K562 (cell line): ENCODE data around the gene PTPRG. TPM values are rescaled to one million over a fixed set of nuclear protein-coding genes. Genes with fewer than 3 reads are reported as not detected.

ENCODE experiments used
- ATAC-seq: fragments of 200-7000 bp; cut with Tn5 transposase; 3 replicates; pipeline ENCODE4 v1.9.1; 2020; ENCODE audit warnings: moderate library complexity
- BruUV-seq: library from RNA; stranded (reverse); fragments of 400-500 nt; replicated peaks from 2 replicates; lab custom pipeline; 2021; lab: Mats Ljungman, UMichigan
- CTCF ChIA-PET: fragments of 300-600 bp; formaldehyde crosslinking; extraction: SDS; loops from one replicate; lab custom pipeline; 2021; ENCODE audit warnings: low intra/inter-chr PET ratio; lab: Yijun Ruan, JAX
- POLR2A ChIA-PET: fragments of 300-600, 350-650 bp; sonication (Branson Sonifier 250); formaldehyde crosslinking; extraction: SDS; loops from one replicate; lab custom pipeline; 2021; ENCODE audit warnings: antibody characterized with exemption, inconsistent platforms; lab: Yijun Ruan, JAX
- DNase-seq, 4 experiments: peaks; one replicate each; pipeline versions ENCODE4 v3.0.0 to v3.0.0-alpha.2; 2011 to 2018; ENCODE audit warnings: low spot score in 3 of 4, mixed read lengths in 3 of 4; ENCODE audit errors: extremely low read depth in 1 of 4
- FAIRE-seq: peaks from 2 replicates; lab custom pipeline; 2011; peaks lifted over from hg19 to GRCh38; lab: Jason Lieb, UNC
- H2AFZ ChIP-seq: 2 replicates; pipeline ENCODE4 v1.6.0; 2011; ENCODE audit warnings: low read depth, low read length, control low read depth, inconsistent platforms
- H3K27ac ChIP-seq: fragments of 200-600 bp; 3 replicates; pipeline ENCODE4 v1.8.0; 2011; ENCODE audit warnings: low read depth, mild to moderate bottlenecking, control low read depth, inconsistent platforms, low read length, moderate library complexity, mixed read lengths; ENCODE audit errors: extremely low read depth
- H3K27me3 ChIP-seq, 2 experiments: fragments of 300-600 bp in 1 of 2; 2 replicates in 1 of 2; 3 replicates in 1 of 2; pipeline versions ENCODE4 v1.6.0 to v1.8.0; 2011; ENCODE audit warnings: inconsistent platforms in 2 of 2, low read length in 2 of 2, mild to moderate bottlenecking in 1 of 2, mixed read lengths in 1 of 2, moderate library complexity in 1 of 2; ENCODE audit not compliant: control insufficient read depth in 2 of 2, insufficient read depth in 2 of 2
- H3K36me3 ChIP-seq: fragments of 300-600 bp; 3 replicates; pipeline ENCODE4 v1.8.0; 2011; ENCODE audit warnings: mild to moderate bottlenecking, low read length, inconsistent platforms; ENCODE audit not compliant: control insufficient read depth, insufficient read depth
- H3K4me1 ChIP-seq, 2 experiments: fragments of 200-600 bp in 1 of 2; replicated peaks in 1 of 2; 2 replicates in 1 of 2; 3 replicates in 1 of 2; pipeline versions ENCODE4 v1.5.1 to v1.8.0; 2011; ENCODE audit warnings: inconsistent platforms in 2 of 2, low read length in 2 of 2, mild to moderate bottlenecking in 1 of 2, mixed read lengths in 1 of 2, moderate library complexity in 1 of 2; ENCODE audit not compliant: control insufficient read depth in 2 of 2, insufficient read depth in 2 of 2
- H3K4me2 ChIP-seq: 2 replicates; pipeline ENCODE4 v1.6.1; 2011; ENCODE audit warnings: low read length, control low read depth, inconsistent platforms, mixed read lengths; ENCODE audit not compliant: insufficient read depth
- H3K4me3 ChIP-seq: fragments of 200-600 bp; sonication (generic), shearing (Covaris generic); 2 replicates; pipeline ENCODE4 v1.5.1; 2016; ENCODE audit warnings: control low read depth, inconsistent platforms
- H3K79me2 ChIP-seq: fragments of 200-600 bp; 3 replicates; pipeline ENCODE4 v1.8.0; 2011; ENCODE audit warnings: low read length, inconsistent platforms; ENCODE audit not compliant: control insufficient read depth, insufficient read depth
- H3K9ac ChIP-seq, 2 experiments: 2 replicates each; pipeline versions ENCODE4 v1.6.0 to v1.6.1; 2011; ENCODE audit warnings: low read depth in 2 of 2, low read length in 2 of 2, control low read depth in 1 of 2, inconsistent platforms in 1 of 2, mild to moderate bottlenecking in 1 of 2, mixed read lengths in 1 of 2; ENCODE audit not compliant: insufficient read depth in 1 of 2
- H3K9me1 ChIP-seq: one replicate; pipeline ENCODE4 v1.6.0; 2011; ENCODE audit warnings: inconsistent platforms, mild to moderate bottlenecking, low read length, moderate library complexity; ENCODE audit not compliant: control insufficient read depth, insufficient read depth
- H3K9me3 ChIP-seq: replicated peaks from 2 replicates; pipeline ENCODE4 v1.5.1; 2011; ENCODE audit warnings: low read depth, low read length, inconsistent platforms; ENCODE audit not compliant: control insufficient read depth, insufficient read depth
- H4K20me1 ChIP-seq: replicated peaks from 2 replicates; pipeline ENCODE4 v1.6.1; 2011; ENCODE audit warnings: low read length, inconsistent platforms, mixed read lengths; ENCODE audit not compliant: control insufficient read depth, insufficient read depth
- CCNT2 ChIP-seq: IDR thresholded peaks from 2 replicates; pipeline ENCODE4 v1.6.1; 2011; ENCODE audit warnings: borderline replicate concordance, low read depth, mild to moderate bottlenecking, moderate library complexity, mixed read lengths, low read length; ENCODE audit not compliant: insufficient read length; ENCODE audit errors: extremely low read depth
- DDX20 ChIP-seq: fragments of 450-650 bp; IDR thresholded peaks from 2 replicates; pipeline ENCODE4 v1.6.1; 2016; ENCODE audit warnings: missing genetic modification characterization, low read depth, mild to moderate bottlenecking, missing compliant biosample characterization, moderate library complexity
- GABPB2 ChIP-seq: fragments of 250-450 bp; sonication (Bioruptor Pico); conservative IDR thresholded peaks from 2 replicates; pipeline ENCODE4 v1.5.1; 2021; ENCODE audit warnings: mild to moderate bottlenecking
- HCFC1 ChIP-seq: IDR thresholded peaks from 2 replicates; pipeline ENCODE4 v1.6.1; 2012; ENCODE audit warnings: low read depth, low read length, improper control_type of control experiment
- JUNB ChIP-seq: fragments of 450-650 bp; formaldehyde crosslinking; conservative IDR thresholded peaks from 2 replicates; pipeline ENCODE4 v1.4.0; 2020; ENCODE audit warnings: mild to moderate bottlenecking
- NBN ChIP-seq: fragments of 450-650 bp; IDR thresholded peaks from 2 replicates; pipeline ENCODE4 v1.6.1; 2016; ENCODE audit warnings: low read depth, mild to moderate bottlenecking
- NFATC3 ChIP-seq: fragments of 450-650 bp; IDR thresholded peaks from 2 replicates; pipeline ENCODE4 v1.6.1; 2017; ENCODE audit warnings: mild to moderate bottlenecking
- NFIX ChIP-seq: fragments of 250-450 bp; sonication (Bioruptor Pico); IDR thresholded peaks from 2 replicates; pipeline ENCODE4 v1.4.0; 2020; ENCODE audit warnings: low read depth, mild to moderate bottlenecking, moderate library complexity
- SAFB ChIP-seq: fragments of 200-400 bp; formaldehyde crosslinking; IDR thresholded peaks from 2 replicates; pipeline ENCODE4 v1.6.1; 2017; ENCODE audit warnings: low read depth, low read length, borderline replicate concordance
- SETDB1 ChIP-seq: IDR thresholded peaks from one replicate; pipeline ENCODE4 v1.6.1; 2012; ENCODE audit warnings: low read length, control low read depth, inconsistent platforms
- SPI1 ChIP-seq: IDR thresholded peaks from 2 replicates; pipeline ENCODE4 v1.6.1; 2011; ENCODE audit warnings: low read depth, low read length, control low read depth, borderline replicate concordance
- SUPT5H ChIP-seq: fragments of 450-650 bp; IDR thresholded peaks from 2 replicates; pipeline ENCODE4 v1.6.1; 2016
- THRAP3 ChIP-seq: fragments of 450-650 bp; IDR thresholded peaks from 2 replicates; pipeline ENCODE4 v1.6.1; 2016; ENCODE audit warnings: mild to moderate bottlenecking, inconsistent platforms, borderline replicate concordance
- ZFPM2 ChIP-seq: fragments of 250-450 bp; sonication (Bioruptor Pico); IDR thresholded peaks from 2 replicates; pipeline ENCODE4 v1.5.1; 2022; ENCODE audit warnings: mild to moderate bottlenecking
- ZNF23 ChIP-seq: fragments of 250-450 bp; sonication (Bioruptor Pico); IDR thresholded peaks from 2 replicates; pipeline ENCODE4 v1.4.0; 2020; ENCODE audit warnings: mild to moderate bottlenecking
- WGBS: fragments of 100-300 bp; shearing (Covaris generic); methylation state at CpG from one replicate; pipeline ENCODE4 v1.1.6; 2016; ENCODE audit warnings: low coverage, mixed read lengths; ENCODE audit not compliant: insufficient coverage; ENCODE audit errors: missing lambda C conversion rate; 5-methylcytosine and 5-hydroxymethylcytosine counted together
- in situ Hi-C: fragments of 300-500 bp; cut with MboI; formaldehyde crosslinking; loops from 4 replicates; pipeline ENCODE4 v1.15.0; 2018; ENCODE audit warnings: inconsistent platforms, mixed read lengths
- intact Hi-C: fragments of 100-400 bp; cut with micrococcal nuclease; formaldehyde crosslinking; loops from 2 replicates; pipeline ENCODE4 v1.14.2; 2022
- polyA plus RNA-seq, 8 experiments: library from polyadenylated mRNA; depleted of rRNA in 4 of 8; stranded (reverse) in 5 of 8; unstranded in 3 of 8; fragments of >200 nt; fragmentation: Nextera tagmentation in 2 of 8; fragmentation: Illumina TruSeq in 1 of 8; extraction: Ambion mirVana in 2 of 8; extraction: Trizol in 1 of 8; gene quantifications; 2 replicates each; pipeline versions ENCODE4 v1.2.1 to v1.2.3, GENCODE V29; 2011 to 2014; ENCODE audit warnings: inconsistent platforms in 1 of 8, missing spikeins in 1 of 8
- total RNA-seq, 7 experiments: library from RNA; depleted of rRNA in 6 of 7; stranded (reverse); fragments of >200 nt in 6 of 7; fragmentation: Illumina TruSeq in 2 of 7; extraction: Trizol in 2 of 7; gene quantifications; 2 replicates each; pipeline versions ENCODE4 v1.2.1 to v1.2.3, GENCODE V29; 2011 to 2021; ENCODE audit warnings: low replicate concordance in 1 of 7
- TF ChIP-seq, protein P1 (sequence below): fragments of 250-450 bp; sonication (Bioruptor Pico); IDR thresholded peaks from 2 replicates; pipeline ENCODE4 v1.4.0; 2020; ENCODE audit warnings: mild to moderate bottlenecking, moderate library complexity

PTPRG gene
- total and polyA plus RNA-seq, 9 of the 15 experiments (the other 6 are each of a cell fraction or from before 2014, with no cell fraction given) = 0.16 TPM; not detected in 8

DNA sequence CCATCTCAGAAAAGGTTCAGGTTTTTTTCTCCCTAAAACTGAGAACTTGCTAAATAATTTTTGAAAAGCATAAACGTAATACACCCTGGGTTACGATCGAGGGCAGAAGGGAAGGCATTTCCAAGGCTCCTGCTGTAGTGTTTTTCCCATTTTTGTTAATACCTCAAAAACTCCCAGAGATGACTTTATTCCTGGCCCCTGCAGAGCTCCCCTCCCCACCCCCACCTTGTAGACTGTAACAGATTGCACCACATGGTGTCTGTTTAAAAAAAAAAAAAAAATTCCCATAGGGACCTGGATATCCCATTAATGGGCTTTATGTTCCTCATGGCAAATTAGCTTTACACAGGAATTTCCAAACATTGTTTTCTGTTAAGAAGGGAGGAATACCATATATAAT, 773.8 kb downstream of the PTPRG start:
- in situ Hi-C loops (loop anchor here (10.0 kb wide), 1 partner anchor 220 kb away; no protein-coding TSS in a partner anchor), intact Hi-C loops (no loop called here)
- TF ChIP-seq SETDB1 (no peak), SUPT5H (no peak)
- no peak overlapping the region for H3K4me2 ChIP-seq
- H3K9me1 ChIP-seq = no peaks in the 10 kb centered on the region
- H3K4me1 ChIP-seq = no peaks in the 10 kb centered on the region
- H3K4me3 ChIP-seq = no peak overlapping the region
- no peak overlapping the region for H2AFZ ChIP-seq
- no peaks in the 10 kb centered on the region for H3K79me2 ChIP-seq
- no peak for DNase-seq
- ChIA-PET POLR2A (no interaction called here), CTCF (no interaction called here)
- BruUV-seq = no TSS peak
- WGBS = 0% methylated on average over 3 of the region's 3 CpGs
- no peaks in the 10 kb centered on the region for H3K27me3 ChIP-seq
- no peak overlapping the region for H3K27ac ChIP-seq
- H3K9ac ChIP-seq = no peak overlapping the region
- ATAC-seq = no peak
- H3K9me3 ChIP-seq = no peaks in the 10 kb centered on the region
- no peaks in the 10 kb centered on the region for H3K36me3 ChIP-seq
- H4K20me1 ChIP-seq = no peaks in the 10 kb centered on the region
- FAIRE-seq = no peak

DNA sequence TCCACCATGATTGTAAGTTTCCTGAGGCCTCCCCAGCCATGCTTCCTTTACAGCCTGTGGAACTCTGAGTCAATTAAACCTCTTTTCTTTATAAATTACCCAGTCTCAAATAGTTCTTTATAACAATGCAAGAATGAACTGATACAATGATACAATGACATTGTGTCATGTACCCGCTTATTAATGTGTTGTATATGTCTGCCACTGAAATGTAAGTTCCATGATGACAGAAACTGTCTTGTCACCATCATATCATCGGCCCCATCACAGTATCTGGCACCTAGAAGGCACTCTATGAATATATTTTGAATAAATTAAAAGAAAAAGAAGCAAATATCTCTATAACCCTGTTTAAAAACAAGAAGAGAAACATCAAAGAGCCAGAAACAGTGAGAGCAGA, 782.4 kb downstream of the PTPRG start:
- Histone ChIP-seq H2AFZ (no peak overlapping the region), H3K9ac (no peak overlapping the region), H3K79me2 (no peaks in the 10 kb centered on the region), H3K4me1 (no peaks in the 10 kb centered on the region), H3K27me3 (no peaks in the 10 kb centered on the region), H3K4me3 (no peak overlapping the region), H3K27ac (no peak overlapping the region), H3K36me3 (no peaks in the 10 kb centered on the region), H3K9me1 (no peaks in the 10 kb centered on the region), H3K9me3 (no peaks in the 10 kb centered on the region), H4K20me1 (no peaks in the 10 kb centered on the region), H3K4me2 (no peak overlapping the region)
- BruUV-seq = no TSS peak
- ATAC-seq = no peak
- no peak for DNase-seq
- TF ChIP-seq JUNB (no peak), SAFB (no peak), CCNT2 (no peak), GABPB2 (CRISPR knock-in tag) (no peak), ZFPM2 (CRISPR knock-in tag) (no peak), NBN (no peak), SPI1 (no peak), HCFC1 (no peak), DDX20 (tag) (no peak), NFATC3 (no peak), NFIX (CRISPR knock-in tag) (no peak), ZNF23 (CRISPR knock-in tag) (no peak), THRAP3 (no peak)
- TF ChIP-seq, protein P1, sequence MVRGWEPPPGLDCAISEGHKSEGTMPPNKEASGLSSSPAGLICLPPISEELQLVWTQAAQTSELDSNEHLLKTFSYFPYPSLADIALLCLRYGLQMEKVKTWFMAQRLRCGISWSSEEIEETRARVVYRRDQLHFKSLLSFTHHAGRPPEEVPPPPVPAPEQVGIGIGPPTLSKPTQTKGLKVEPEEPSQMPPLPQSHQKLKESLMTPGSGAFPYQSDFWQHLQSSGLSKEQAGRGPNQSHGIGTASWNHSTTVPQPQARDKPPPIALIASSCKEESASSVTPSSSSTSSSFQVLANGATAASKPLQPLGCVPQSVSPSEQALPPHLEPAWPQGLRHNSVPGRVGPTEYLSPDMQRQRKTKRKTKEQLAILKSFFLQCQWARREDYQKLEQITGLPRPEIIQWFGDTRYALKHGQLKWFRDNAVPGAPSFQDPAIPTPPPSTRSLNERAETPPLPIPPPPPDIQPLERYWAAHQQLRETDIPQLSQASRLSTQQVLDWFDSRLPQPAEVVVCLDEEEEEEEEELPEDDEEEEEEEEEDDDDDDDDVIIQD (CRISPR knock-in tag) = no peak
- POLR2A ChIA-PET = no interaction called here
- intact Hi-C loops = no loop called here
- CTCF ChIA-PET = no interaction called here
- WGBS = 0% methylated on average over 2 of the region's 2 CpGs
- in situ Hi-C loops = no loop called here
- FAIRE-seq = no peak
